Activated CD4-positive, alpha-beta T cell treated with anti-CD3 and anti-CD28 coated beads, Interleukin-2, amount 10 ng/mL, durations not matched to agents 7 days and 5 days (primary cell): ENCODE measurements around the gene SECTM1. TPM values are rescaled to one million over a fixed set of nuclear protein-coding genes. Genes with fewer than 3 reads are reported as not detected.
"Not testable (repeated sequence)": the region's sequence is repeated elsewhere in the genome, so short reads cannot be mapped to it uniquely, and the experiment has no call there.

Experiments used
- CTCF ChIA-PET: fragments of 350-600 bp; sonication (Branson Sonifier 250); formaldehyde crosslinking; loops from one replicate; lab custom pipeline; 2021; ENCODE audit warnings: antibody characterized with exemption; lab: Charles Lee
- POLR2A ChIA-PET: fragments of 350-600 bp; sonication (Branson Sonifier 250); formaldehyde crosslinking; loops from one replicate; lab custom pipeline; 2021; ENCODE audit warnings: antibody characterized with exemption; lab: Charles Lee
- DNase-seq: peaks from one replicate; pipeline ENCODE4 v3.0.0-alpha.2; 2020
- H3K27ac Mint-ChIP-seq: one replicate; pipeline ENCODE4 v1.8.0; 2021; ENCODE audit warnings: mild to moderate bottlenecking, moderate library complexity, mixed read lengths
- H3K27me3 Mint-ChIP-seq: one replicate; pipeline ENCODE4 v1.8.0; 2021; ENCODE audit warnings: mixed read lengths
- H3K36me3 Mint-ChIP-seq: one replicate; pipeline ENCODE4 v1.8.0; 2021; ENCODE audit warnings: low read depth, mixed read lengths
- H3K4me1 Mint-ChIP-seq: one replicate; pipeline ENCODE4 v1.8.0; 2021; ENCODE audit warnings: mixed read lengths
- H3K4me3 Mint-ChIP-seq: one replicate; pipeline ENCODE4 v1.8.0; 2021; ENCODE audit warnings: mild to moderate bottlenecking, moderate library complexity, mixed read lengths
- H3K9me3 Mint-ChIP-seq: one replicate; pipeline ENCODE4 v1.8.0; 2021; ENCODE audit warnings: mixed read lengths
- total RNA-seq, 2 experiments: library from RNA; stranded (reverse); gene quantifications; one replicate each; pipeline ENCODE4 v1.2.3, GENCODE V29; 2021

SECTM1 gene
- total RNA-seq, 2 experiments from 2014 or later = 16.4 TPM

DNA sequence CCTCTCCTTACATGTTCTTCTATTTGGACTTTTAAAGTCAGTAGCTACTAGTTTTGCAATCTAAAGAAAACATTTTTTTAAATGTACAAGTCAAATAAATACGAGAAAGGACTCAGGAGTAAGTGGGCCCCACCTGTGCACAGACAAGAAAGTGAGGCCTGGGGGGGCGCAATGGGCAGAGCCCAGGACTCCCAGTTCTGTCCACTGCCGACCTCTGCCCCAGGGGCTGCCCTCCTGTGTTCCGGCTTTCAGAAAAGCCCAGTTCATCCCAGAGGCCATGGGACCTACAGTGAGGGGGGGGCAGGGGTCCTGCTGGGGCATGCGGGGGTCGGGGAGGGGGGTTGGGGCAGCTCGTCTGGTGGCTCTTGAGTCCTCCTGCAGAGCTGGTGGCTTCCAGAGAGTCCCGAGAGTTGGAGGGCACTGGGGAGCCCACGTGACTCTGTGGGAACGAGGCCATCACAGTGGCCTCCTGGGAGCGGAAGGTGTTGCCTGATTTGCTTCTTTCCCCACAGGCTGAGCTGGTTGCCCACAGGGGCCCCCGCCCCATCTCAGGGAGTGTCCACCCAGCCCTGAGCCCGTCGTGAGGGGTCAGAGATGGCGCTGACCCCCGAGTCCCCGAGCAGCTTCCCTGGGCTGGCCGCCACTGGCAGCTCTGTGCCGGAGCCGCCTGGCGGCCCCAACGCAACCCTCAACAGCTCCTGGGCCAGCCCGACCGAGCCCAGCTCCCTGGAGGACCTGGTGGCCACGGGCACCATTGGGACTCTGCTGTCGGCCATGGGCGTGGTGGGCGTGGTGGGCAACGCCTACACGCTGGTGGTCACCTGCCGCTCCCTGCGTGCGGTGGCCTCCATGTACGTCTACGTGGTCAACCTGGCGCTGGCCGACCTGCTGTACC is 40.4 kb upstream of the SECTM1 start:
- Mint-ChIP-seq H3K4me3 (no peak overlapping the region), H3K9me3 (no peaks in the 10 kb centered on the region), H3K4me1 (peaks cover 10% of the 10 kb centered on the region), H3K27ac (no peak overlapping the region), H3K27me3 (peaks cover 47% of the 10 kb centered on the region), H3K36me3 (no peaks in the 10 kb centered on the region)
- ChIA-PET CTCF (no interaction called here), POLR2A (no interaction called here)
- no peak for DNase-seq

DNA sequence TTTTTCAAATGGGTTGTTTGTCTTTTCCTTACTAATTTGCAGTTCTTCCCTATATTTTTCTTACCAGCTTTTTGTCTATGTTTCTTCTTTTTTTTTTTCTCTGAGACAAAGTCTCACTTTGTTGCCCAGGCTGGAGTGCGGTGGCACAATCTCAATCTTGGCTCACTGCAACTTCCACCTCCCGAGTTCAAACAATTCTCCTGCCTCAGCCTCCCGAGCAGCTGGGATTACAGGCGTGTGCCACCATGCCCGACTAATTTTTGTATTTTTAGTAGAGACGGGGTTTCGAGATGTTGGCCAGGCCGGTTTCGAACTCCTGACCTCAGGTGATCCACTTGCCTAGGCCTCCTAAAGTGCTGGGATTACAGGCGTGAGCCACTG is 39.5 kb upstream of the SECTM1 start:
- H3K4me3 Mint-ChIP-seq, H3K9me3 Mint-ChIP-seq, POLR2A ChIA-PET, DNase-seq, H3K36me3 Mint-ChIP-seq: not testable (repeated sequence)
- Mint-ChIP-seq H3K4me1 (peaks cover 10% of the 10 kb centered on the region), H3K27me3 (peaks cover 47% of the 10 kb centered on the region), H3K27ac (peak overlapping the region; percentile 14)
- CTCF ChIA-PET = interaction anchor here (1.5 kb wide), 1 partner anchor 23 kb away, joined by 3 read pairs; no protein-coding TSS in a partner anchor

DNA sequence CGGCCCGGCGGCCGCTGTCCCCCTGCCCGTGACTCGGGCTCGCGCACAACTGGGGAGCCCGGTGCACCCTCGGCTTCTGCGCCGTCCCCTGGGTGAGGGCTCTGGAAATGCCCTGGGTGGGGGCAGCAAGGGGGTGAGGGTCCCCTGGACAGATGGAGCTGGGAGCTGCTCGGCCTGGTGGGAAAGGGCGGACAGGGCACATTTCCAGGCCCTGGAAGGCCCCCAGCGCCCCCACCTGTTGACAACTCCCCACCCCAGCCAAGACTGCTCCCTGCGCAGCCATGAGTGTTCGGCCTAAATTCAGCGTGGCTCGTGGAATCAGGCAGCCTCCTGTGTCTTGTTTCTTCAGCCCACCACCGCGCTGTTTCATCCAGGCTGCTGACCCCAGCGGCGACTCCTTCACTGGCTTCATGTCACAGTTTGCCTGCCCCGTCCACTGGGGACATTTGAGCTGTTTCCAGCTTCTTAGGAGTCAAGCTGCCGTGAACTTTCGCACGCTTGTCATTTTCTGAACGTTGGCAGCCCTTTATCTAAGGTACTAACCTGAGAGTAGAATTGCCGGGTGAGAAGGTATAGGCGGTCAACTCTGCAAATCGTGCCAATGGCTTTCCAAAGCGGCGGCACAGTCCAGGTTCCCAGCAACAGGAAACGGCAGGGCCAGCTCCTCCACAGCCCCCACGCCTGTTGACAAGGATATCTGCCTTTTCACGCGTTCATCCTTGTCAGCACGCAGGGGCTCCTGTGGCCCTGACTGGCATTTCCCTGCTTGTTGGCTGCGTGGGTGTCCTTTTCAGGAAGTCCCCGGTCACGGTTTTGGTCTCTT is 38.9 kb upstream of the SECTM1 start:
- no peaks in the 10 kb centered on the region for H3K9me3 Mint-ChIP-seq
- ChIA-PET CTCF (interaction anchor here (1.5 kb wide), 1 partner anchor 23 kb away, joined by 3 read pairs; no protein-coding TSS in a partner anchor), POLR2A (no interaction called here)
- no peaks in the 10 kb centered on the region for H3K36me3 Mint-ChIP-seq
- no peak overlapping the region for H3K4me3 Mint-ChIP-seq
- no peak for DNase-seq
- peaks cover 51% of the 10 kb centered on the region for H3K27me3 Mint-ChIP-seq
- no peak overlapping the region for H3K27ac Mint-ChIP-seq
- peaks cover 10% of the 10 kb centered on the region for H3K4me1 Mint-ChIP-seq

DNA sequence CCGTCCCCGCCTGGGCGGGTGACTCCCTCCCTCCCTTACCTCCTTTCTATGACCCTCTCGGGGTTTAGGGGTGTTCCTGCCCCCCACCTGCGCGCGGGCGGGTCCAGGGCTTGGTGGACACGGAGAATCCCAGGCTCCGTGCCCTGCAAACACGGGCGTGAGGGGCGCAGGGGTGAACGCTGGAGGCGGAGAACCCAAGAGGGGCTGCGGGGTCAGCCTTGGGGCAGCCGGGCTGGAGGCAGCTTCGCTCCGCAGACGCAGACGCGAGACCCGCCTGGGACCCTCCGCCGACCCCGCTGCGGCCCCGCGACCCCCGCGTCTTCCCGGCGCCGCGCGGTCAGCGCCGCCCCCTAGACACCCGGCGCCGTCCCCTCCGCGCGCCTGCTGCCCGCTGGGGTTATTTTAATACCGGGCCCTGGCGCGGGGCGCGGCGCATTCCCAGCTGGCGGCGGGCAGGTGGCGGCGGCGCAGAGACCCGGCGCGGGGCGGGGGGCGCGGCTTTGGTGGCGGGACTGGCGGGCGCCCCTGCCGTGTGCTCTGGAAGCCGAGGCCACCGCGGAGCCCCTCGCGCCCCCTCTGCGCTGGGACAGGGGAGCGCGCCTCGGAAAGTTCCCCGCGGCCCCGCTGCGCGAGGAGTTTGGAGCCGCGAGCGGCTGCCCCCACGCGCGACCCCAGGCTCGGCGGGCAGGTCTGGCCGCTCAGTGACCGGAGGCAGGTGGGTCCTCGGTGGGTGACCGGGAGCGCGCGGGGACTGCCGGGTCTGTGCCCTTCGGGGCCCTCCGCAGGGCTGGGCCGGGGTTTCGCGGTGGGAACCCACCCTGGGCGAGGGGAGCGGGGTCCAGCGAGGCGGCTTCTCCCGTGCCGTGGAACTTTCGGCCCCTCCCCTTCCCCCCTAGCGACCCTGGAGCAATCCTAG is 38.0 kb upstream of the SECTM1 start, which contains the start of gene UTS2R:
Gene UTS2R, plus strand, starts transcription at position 433 of the 916 bp plus-strand sequence. CDS start 2,560 bp downstream, outside the sequence.
- H3K9me3 Mint-ChIP-seq = no peaks in the 10 kb centered on the region
- peaks cover 10% of the 10 kb centered on the region for H3K4me1 Mint-ChIP-seq
- no peaks in the 10 kb centered on the region for H3K36me3 Mint-ChIP-seq
- no peak for DNase-seq
- ChIA-PET CTCF (interaction anchor here (0.6 to 1.6 kb wide), 3 partner anchors 10 to 51 kb away, joined by 3 to 7 read pairs (median 3); no protein-coding TSS in a partner anchor), POLR2A (no interaction called here)
- H3K4me3 Mint-ChIP-seq = peak within 1 kb of the TSS; percentile 47
- H3K27ac Mint-ChIP-seq = no peak within 1 kb of the TSS
- H3K27me3 Mint-ChIP-seq = peaks cover 56% of the 10 kb centered on the region

DNA sequence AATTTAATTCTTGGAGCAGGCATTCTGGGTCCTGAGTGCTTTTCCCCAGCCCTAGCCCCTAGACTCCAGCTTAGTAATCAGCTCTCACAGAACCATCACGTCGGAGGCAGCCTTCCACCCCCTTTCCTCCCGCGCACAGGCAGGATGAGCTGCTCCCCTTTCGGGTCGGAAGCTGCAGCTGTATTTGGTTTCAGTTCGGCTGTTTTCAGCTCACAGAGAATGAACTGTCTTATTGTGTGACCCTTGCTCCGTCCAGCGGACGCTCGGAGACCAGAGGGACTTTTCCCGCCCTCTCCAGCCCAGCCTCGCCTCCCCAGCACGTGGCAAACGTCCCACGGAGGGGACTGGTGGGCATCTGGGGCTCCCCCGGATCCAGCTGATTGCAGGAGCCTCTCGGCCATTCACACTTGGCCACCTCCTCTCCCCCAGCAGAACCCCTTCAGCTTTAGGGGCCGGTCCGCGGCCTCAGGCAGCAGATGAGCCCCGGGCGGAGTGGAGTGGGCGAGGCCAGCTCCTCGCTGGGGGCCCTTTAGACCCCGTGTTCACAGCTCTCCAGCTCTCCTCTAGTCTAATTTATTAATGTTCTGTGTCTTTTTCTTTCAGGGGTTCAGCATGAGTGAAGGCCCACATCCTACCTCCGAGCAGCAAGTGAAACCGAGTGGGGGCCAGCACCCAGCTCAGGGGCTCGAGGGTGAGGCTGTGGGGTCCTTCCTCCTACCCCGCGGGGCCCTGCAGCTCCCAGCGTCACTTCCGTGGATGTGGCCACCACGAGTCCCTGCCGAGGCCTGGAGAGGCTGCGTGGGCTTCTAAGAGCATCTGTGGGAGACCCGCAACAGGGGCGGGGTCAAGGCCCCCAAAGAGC is 37.1 kb upstream of the SECTM1 start:
- peak; percentile 33 for DNase-seq
- Mint-ChIP-seq H3K9me3 (no peaks in the 10 kb centered on the region), H3K4me1 (peaks cover 10% of the 10 kb centered on the region), H3K36me3 (no peaks in the 10 kb centered on the region), H3K27me3 (peaks cover 49% of the 10 kb centered on the region), H3K4me3 (peak overlapping the region; percentile 47), H3K27ac (no peak overlapping the region)
- CTCF ChIA-PET = interaction anchor here (0.6 to 1.6 kb wide), 7 partner anchors 9 to 341 kb away, joined by 3 to 7 read pairs (median 4); no protein-coding TSS in a partner anchor
- POLR2A ChIA-PET = interaction anchor here (0.7 kb wide), 2 partner anchors 9 to 262 kb away, joined by 4 read pairs; no protein-coding TSS in a partner anchor

DNA sequence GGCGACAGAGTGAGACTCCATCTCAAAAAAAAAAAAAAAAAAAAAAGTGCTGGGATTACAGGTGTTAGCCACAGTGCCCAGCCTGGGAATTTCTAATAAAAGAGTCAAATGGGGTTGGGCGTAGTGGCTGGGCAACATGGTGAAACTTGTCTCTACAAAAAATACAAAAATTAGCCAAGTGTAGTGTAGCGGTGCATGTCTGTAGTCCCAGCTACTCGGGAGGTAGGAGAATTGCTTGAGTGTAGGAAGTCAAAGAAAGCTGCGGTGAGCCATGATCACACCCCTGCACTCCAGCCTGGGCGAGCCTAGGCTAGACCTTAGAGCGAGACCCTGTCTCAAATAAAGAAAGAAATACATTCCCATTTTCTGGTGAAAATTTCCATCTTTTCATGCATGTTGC is 35.6 kb upstream of the SECTM1 start:
- Mint-ChIP-seq H3K27me3 (peaks cover 47% of the 10 kb centered on the region), H3K27ac (no peak overlapping the region), H3K9me3 (no peaks in the 10 kb centered on the region), H3K4me1 (peaks cover 10% of the 10 kb centered on the region), H3K36me3 (no peaks in the 10 kb centered on the region), H3K4me3 (no peak overlapping the region)
- ChIA-PET POLR2A (no interaction called here), CTCF (no interaction called here)
- no peak for DNase-seq

DNA sequence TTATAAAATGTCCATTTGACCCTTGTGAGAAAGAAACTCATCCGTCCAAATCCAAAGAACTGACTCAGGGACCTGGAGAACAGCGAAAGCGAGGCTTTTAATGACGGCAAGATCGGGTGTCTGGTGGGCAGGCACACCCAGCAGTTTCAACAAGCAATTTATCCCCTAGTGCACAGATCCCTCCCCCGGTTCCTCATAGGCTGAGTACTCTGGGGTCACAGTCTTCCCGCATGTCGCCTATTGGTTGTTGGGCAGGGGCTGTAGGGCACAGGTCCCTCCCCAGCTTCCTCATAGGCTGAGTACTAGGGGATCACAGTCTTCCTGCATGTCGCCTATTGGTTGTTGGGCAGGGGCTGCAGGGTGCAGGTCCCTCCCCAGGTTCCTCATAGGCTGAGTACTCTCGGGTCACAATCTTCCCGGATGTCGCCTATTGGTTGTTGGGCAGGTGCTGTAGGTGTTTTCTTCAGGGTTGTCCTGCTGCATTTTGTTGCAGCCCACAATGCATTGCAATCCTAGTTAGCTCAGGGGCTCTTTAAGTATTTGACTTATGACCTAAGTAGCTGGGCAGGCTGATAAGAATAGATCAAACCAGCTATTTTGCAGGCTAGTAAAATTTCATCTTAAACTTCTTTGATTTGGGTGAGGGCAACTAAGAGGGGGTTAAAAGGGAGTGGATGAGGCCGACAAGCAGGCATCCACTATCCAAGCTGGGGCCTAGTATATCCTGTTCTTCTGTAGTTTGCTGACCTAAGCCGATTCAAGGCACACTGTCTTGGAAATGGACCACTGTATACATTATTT is 34.4 kb upstream of the SECTM1 start:
- no peak overlapping the region for H3K27ac Mint-ChIP-seq
- H3K9me3 Mint-ChIP-seq = no peaks in the 10 kb centered on the region
- POLR2A ChIA-PET = no interaction called here
- no peak overlapping the region for H3K4me3 Mint-ChIP-seq
- no peak for DNase-seq
- H3K36me3 Mint-ChIP-seq = no peaks in the 10 kb centered on the region
- H3K4me1 Mint-ChIP-seq = peaks cover 10% of the 10 kb centered on the region
- CTCF ChIA-PET = no interaction called here
- peaks cover 40% of the 10 kb centered on the region for H3K27me3 Mint-ChIP-seq

DNA sequence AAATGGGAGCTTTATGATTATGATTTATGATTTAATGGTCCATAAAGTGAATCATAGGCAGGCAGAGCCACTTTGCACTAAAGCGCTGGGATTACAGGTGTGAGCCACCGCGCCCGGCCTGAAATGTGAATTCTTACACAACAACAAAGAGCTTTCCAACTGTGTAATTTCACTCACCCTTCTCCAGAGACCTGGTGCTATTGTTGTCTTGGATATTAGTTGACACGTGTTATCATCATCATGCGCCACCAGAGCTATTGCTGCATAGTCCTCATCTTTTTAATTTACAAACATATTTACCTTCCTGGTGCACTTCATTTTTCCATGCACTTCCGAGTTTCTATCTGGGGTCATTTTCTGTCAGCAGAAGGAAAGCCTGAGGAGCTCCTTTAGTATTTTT is 33.2 kb upstream of the SECTM1 start:
- Mint-ChIP-seq H3K9me3 (no peaks in the 10 kb centered on the region), H3K27me3 (peaks cover 36% of the 10 kb centered on the region), H3K4me1 (peaks cover 8% of the 10 kb centered on the region), H3K36me3 (no peaks in the 10 kb centered on the region), H3K27ac (no peak overlapping the region), H3K4me3 (no peak overlapping the region)
- ChIA-PET POLR2A (no interaction called here), CTCF (interaction anchor here (0.6 to 1.1 kb wide), 2 partner anchors 155 to 1148 kb away, joined by 4 to 5 read pairs; no protein-coding TSS in a partner anchor)
- no peak for DNase-seq

DNA sequence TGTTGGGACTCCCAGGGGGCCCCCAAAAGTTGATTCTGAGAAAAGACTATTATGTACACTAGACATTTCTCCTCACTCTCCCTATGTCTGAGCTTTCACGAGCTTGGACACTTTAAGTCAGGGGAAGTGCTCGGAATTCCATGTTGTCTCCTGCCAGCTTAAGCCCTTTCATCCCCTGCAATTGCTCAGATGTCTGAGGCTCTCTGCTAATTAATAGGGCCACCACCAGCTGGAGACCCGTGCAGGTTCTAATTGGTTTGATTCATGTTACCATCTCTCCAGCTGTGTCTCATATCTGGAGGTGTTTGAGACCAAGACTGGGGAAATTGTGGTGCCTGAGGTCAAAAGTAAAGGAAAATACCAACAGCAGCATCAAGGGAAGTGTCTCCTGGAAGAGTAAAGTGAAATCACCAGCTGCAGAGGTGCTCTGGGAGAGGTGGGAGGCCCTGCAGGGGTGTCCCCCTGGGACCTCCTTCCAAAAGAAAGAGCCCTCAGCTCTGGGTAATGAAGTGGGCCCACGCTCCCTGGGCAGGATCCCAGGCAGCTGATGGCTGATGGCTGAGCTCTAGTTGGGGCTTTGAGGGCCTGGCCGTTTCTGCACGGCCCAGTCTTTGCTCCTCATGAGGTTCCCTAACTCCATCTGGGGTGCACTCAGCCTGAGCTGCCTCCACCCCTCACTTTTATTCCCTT is 32.2 kb upstream of the SECTM1 start:
- no peak for DNase-seq
- Mint-ChIP-seq H3K36me3 (no peaks in the 10 kb centered on the region), H3K4me1 (peaks cover 5% of the 10 kb centered on the region), H3K4me3 (no peak overlapping the region), H3K27ac (no peak overlapping the region), H3K27me3 (peaks cover 30% of the 10 kb centered on the region), H3K9me3 (no peaks in the 10 kb centered on the region)
- ChIA-PET POLR2A (no interaction called here), CTCF (interaction anchor here (1.1 kb wide), 1 partner anchor 156 kb away, joined by 4 read pairs; no protein-coding TSS in a partner anchor)

DNA sequence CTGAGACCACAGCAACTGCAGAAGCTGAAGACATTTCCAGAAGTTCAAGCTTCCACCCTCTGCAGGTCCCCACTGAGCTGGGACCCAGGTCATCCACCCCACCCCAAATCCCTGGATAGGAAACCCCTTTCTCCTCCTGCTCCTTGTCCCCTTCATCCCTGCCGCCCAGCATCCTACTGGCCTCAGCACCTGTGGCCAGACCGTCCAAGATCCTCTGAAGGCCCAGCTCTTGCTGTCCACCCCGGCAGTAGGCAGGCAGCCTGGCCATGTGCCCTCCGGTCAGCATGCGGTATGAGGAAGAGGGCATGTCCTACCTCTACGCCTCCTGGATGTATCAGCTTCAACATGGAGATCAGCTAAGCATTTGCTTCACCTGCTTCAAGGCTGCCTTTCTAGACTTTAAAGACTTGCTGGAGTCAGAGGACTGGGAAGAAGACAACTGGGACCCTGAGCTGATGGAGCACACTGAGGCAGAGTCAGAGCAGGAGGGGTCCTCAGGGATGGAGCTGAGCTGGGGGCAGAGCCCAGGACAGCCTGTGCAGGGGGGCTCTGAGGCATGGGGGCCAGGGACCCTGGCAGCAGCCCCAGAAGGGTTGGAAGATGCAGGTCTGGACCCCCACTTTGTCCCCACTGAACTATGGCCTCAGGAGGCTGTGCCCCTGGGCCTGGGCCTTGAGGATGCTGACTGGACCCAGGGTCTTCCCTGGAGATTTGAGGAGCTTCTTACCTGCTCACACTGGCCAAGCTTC is 28.5 kb upstream of the SECTM1 start:
- no peak for DNase-seq
- CTCF ChIA-PET = interaction anchor here (1.3 to 1.4 kb wide), 2 partner anchors 8 to 126 kb away, joined by 3 to 7 read pairs; no protein-coding TSS in a partner anchor
- POLR2A ChIA-PET = interaction anchor here (0.6 kb wide), 1 partner anchor 8 kb away, joined by 4 read pairs; no protein-coding TSS in a partner anchor

More for the DNA sequence above, 28.5 kb upstream of the SECTM1 start:
- Mint-ChIP-seq H3K27ac (no peak overlapping the region), H3K4me3 (no peak overlapping the region), H3K36me3 (no peaks in the 10 kb centered on the region), H3K4me1 (peaks cover 9% of the 10 kb centered on the region), H3K27me3 (peaks cover 11% of the 10 kb centered on the region), H3K9me3 (no peaks in the 10 kb centered on the region)
